Loucy (cell line): ENCODE measurements around the gene SLC22A31.

Experiments
- EZH2phosphoT487 ChIP-seq: fragments of 200-600 bp; IDR thresholded peaks from 2 replicates; pipeline ENCODE4 v1.6.1; 2018; ENCODE audit warnings: antibody characterized with exemption, mild to moderate bottlenecking, moderate library complexity, borderline replicate concordance
- TF ChIP-seq, protein P1 (sequence below): fragments of 200-600 bp; sonication (generic); conservative IDR thresholded peaks from 2 replicates; pipeline ENCODE4 v1.5.1; 2014; ENCODE audit warnings: mild to moderate bottlenecking, antibody characterized with exemption, low read length

DNA sequence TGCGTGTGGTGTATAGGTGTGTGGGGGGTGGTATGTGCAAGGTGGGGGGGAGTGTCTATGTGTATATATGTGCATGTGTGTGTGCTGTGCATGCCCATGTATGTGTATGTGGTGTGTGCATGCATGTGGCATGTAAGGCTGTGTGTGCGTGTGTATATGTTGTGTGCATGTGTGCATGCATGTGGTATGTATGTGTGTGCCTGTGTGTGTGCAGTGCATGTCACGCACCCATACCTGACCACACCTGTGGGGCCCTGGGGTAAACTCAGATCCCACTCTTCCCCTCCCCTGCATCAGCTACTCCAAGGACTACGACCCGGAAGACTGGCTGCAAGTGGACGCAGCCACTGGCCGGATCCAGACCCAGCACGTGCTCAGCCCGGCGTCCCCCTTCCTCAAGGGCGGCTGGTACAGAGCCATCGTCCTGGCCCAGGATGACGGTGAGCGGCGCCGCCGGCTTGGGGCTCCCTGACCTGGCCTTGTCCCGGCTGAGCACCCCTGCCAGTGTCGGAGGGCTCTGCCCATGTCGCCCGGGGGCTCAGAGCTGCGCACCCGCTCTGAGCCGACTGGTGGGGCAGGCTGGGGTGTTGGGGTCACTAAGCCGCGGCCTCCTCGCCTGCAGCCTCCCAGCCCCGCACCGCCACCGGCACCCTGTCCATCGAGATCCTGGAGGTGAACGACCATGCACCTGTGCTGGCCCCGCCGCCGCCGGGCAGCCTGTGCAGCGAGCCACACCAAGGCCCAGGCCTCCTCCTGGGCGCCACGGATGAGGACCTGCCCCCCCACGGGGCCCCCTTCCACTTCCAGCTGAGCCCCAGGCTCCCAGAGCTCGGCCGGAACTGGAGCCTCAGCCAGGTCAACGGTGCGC, 9.1 kb downstream of the SLC22A31 start:
- TF ChIP-seq, protein P1, sequence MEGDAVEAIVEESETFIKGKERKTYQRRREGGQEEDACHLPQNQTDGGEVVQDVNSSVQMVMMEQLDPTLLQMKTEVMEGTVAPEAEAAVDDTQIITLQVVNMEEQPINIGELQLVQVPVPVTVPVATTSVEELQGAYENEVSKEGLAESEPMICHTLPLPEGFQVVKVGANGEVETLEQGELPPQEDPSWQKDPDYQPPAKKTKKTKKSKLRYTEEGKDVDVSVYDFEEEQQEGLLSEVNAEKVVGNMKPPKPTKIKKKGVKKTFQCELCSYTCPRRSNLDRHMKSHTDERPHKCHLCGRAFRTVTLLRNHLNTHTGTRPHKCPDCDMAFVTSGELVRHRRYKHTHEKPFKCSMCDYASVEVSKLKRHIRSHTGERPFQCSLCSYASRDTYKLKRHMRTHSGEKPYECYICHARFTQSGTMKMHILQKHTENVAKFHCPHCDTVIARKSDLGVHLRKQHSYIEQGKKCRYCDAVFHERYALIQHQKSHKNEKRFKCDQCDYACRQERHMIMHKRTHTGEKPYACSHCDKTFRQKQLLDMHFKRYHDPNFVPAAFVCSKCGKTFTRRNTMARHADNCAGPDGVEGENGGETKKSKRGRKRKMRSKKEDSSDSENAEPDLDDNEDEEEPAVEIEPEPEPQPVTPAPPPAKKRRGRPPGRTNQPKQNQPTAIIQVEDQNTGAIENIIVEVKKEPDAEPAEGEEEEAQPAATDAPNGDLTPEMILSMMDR = no peak
- no peak for TF ChIP-seq EZH2phosphoT487
